Natural killer cell (primary cell): ENCODE data around the gene DIP2C. TPM values are rescaled to one million over a fixed set of nuclear protein-coding genes. Genes with fewer than 3 reads are reported as not detected.
"Not testable (repeated sequence)": the region's sequence is repeated elsewhere in the genome, so short reads cannot be mapped to it uniquely, and the experiment has no call there.

Experiments
- ATAC-seq, 3 donors: fragments of 150-1000 bp in 2 of 3; fragments of 200-7000 bp in 1 of 3; cut with Tn5 transposase; 1 replicate in 1 of 3; 2 replicates in 2 of 3; pipeline ENCODE4 v1.10.0; 2021; ENCODE audit warnings: mild to moderate bottlenecking in 2 of 3, moderate library complexity in 2 of 3
- DNase-seq, 2 donors: peaks; one replicate each; pipeline versions ENCODE4 v3.0.0 to v3.0.0-alpha.2; 2013 to 2021; ENCODE audit warnings: mixed read lengths in 1 of 2
- H3K27ac ChIP-seq: one replicate; pipeline ENCODE4 v1.5.1; 2013; ENCODE audit warnings: mild to moderate bottlenecking, low read length
- H3K27me3 ChIP-seq: one replicate; pipeline ENCODE4 v1.6.1; 2013; ENCODE audit warnings: low read length; ENCODE audit not compliant: control insufficient read depth, insufficient read depth
- H3K36me3 ChIP-seq: one replicate; pipeline ENCODE4 v1.6.1; 2013; ENCODE audit warnings: low read length; ENCODE audit not compliant: control insufficient read depth, insufficient read depth
- H3K4me1 ChIP-seq: one replicate; pipeline ENCODE4 v1.6.1; 2013; ENCODE audit warnings: low read length; ENCODE audit not compliant: control insufficient read depth, insufficient read depth
- H3K4me3 ChIP-seq: one replicate; pipeline ENCODE4 v1.5.1; 2013; ENCODE audit warnings: low read length
- H3K9me3 ChIP-seq: one replicate; pipeline ENCODE4 v1.6.1; 2013; ENCODE audit warnings: low read length; ENCODE audit not compliant: control insufficient read depth, insufficient read depth
- H3K27ac Mint-ChIP-seq, 2 donors: one replicate each; pipeline ENCODE4 v1.8.0; 2022; ENCODE audit warnings: mild to moderate bottlenecking in 2 of 2, mixed read lengths in 2 of 2, moderate library complexity in 1 of 2
- H3K27me3 Mint-ChIP-seq, 2 donors: one replicate each; pipeline ENCODE4 v1.8.0; 2022; ENCODE audit warnings: low read depth in 2 of 2, mixed read lengths in 2 of 2
- H3K36me3 Mint-ChIP-seq: one replicate; pipeline ENCODE4 v1.8.0; 2022; ENCODE audit warnings: mixed read lengths
- H3K4me1 Mint-ChIP-seq, 2 donors: one replicate each; pipeline ENCODE4 v1.8.0; 2022; ENCODE audit warnings: mixed read lengths in 2 of 2
- H3K4me3 Mint-ChIP-seq: one replicate; pipeline ENCODE4 v1.8.0; 2022; ENCODE audit warnings: mild to moderate bottlenecking, moderate library complexity, mixed read lengths
- H3K9me3 Mint-ChIP-seq, 2 donors: one replicate each; pipeline ENCODE4 v1.8.0; 2022; ENCODE audit warnings: mixed read lengths in 2 of 2
- WGBS: methylation state at CpG from one replicate; pipeline ENCODE4 v1.1.7; 2013; ENCODE audit warnings: missing lambda C conversion rate; ENCODE audit not compliant: insufficient coverage; 5-methylcytosine and 5-hydroxymethylcytosine counted together
- intact Hi-C: fragments of 100-400 bp; cut with micrococcal nuclease; formaldehyde crosslinking; loops from one replicate; pipeline ENCODE4 v1.14.2; 2022
- total RNA-seq, 4 donors: library from RNA; stranded (reverse); fragments of 120-200 nt in 1 of 4; gene quantifications; one replicate each; pipeline versions ENCODE4 v1.2.3 to v1.2.4, GENCODE V29; 2013 to 2022
- TF ChIP-seq, protein P1 (sequence below): fragments of 200-600 bp; IDR thresholded peaks from one replicate; pipeline ENCODE4 v1.8.0; 2022; ENCODE audit warnings: antibody characterized with exemption

The DIP2C gene
- total RNA-seq, 3 donors from 2014 or later (not counting 1 experiment from before 2014, with no cell fraction given) = 1.5 to 5.8 (median 3.8) TPM

DNA sequence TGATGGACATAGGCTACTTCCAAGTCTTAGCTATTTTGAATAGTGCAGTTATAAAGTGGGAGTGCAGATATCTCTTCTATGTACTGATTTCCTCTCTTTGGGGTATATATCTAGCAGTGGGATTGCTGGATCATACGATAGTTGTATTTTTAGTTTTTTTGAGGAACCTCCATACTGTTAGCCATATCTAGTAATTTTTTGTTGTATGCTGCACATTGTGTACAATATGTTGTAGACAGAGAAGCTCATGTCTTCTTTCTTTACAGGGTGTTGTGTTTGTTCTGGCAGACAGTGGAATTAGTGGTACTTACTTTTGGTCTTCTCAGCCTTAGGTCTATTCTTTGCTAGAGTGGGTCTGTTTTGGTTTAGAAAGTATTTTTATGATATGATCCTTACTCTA lies 13.7 kb upstream of the DIP2C start:
- no peak overlapping the region for H3K4me3 Mint-ChIP-seq
- WGBS = 100% methylated on average over 1 of the region's 1 CpG
- intact Hi-C loops = no loop called here

DNA sequence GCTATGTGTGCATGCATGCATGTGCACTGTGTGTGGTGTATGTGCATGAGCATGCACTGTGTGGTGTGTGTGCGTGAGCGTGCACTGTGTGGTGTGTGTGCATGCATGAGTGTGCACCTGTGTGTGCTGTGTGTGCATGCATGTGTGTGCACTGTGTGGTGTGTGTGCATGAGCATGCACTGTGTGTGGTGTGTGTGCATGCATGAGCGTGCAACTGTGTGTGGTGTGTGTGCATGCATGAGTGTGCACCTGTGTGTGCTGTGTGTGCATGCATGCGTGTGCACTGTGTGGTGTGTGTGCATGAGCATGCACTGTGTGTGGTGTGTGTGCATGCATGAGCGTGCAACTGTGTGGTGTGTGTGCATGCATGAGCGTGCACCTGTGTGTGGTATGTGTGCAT lies 10.7 kb upstream of the DIP2C start:
- H3K36me3 Mint-ChIP-seq, H3K4me1 ChIP-seq, intact Hi-C loops, H3K27ac ChIP-seq, H3K9me3 Mint-ChIP-seq, H3K9me3 ChIP-seq, H3K4me3 ChIP-seq, H3K27ac Mint-ChIP-seq, H3K36me3 ChIP-seq, H3K4me3 Mint-ChIP-seq, H3K27me3 ChIP-seq, DNase-seq, ATAC-seq, H3K4me1 Mint-ChIP-seq: not testable (repeated sequence)
- WGBS = 92% methylated on average over 6 of the region's 6 CpGs
- H3K27me3 Mint-ChIP-seq = peaks cover 23 to 42% of the 10 kb centered on the region in 2 donors

More for the DNA sequence above, 13.7 kb upstream of the DIP2C start:
- no peak overlapping the region for H3K4me3 ChIP-seq
- Mint-ChIP-seq H3K36me3 (no peaks in the 10 kb centered on the region), H3K27ac (no peak overlapping the region), H3K9me3 (no peaks in the 10 kb centered on the region), H3K4me1 (no peaks in the 10 kb centered on the region), H3K27me3 (peaks cover 31 to 46% of the 10 kb centered on the region in 2 donors)
- H3K27me3 ChIP-seq = no peaks in the 10 kb centered on the region
- TF ChIP-seq, protein P1, sequence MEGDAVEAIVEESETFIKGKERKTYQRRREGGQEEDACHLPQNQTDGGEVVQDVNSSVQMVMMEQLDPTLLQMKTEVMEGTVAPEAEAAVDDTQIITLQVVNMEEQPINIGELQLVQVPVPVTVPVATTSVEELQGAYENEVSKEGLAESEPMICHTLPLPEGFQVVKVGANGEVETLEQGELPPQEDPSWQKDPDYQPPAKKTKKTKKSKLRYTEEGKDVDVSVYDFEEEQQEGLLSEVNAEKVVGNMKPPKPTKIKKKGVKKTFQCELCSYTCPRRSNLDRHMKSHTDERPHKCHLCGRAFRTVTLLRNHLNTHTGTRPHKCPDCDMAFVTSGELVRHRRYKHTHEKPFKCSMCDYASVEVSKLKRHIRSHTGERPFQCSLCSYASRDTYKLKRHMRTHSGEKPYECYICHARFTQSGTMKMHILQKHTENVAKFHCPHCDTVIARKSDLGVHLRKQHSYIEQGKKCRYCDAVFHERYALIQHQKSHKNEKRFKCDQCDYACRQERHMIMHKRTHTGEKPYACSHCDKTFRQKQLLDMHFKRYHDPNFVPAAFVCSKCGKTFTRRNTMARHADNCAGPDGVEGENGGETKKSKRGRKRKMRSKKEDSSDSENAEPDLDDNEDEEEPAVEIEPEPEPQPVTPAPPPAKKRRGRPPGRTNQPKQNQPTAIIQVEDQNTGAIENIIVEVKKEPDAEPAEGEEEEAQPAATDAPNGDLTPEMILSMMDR = no peak
- H3K36me3 ChIP-seq = no peaks in the 10 kb centered on the region
- DNase-seq = no peak
- no peaks in the 10 kb centered on the region for H3K9me3 ChIP-seq
- no peaks in the 10 kb centered on the region for H3K4me1 ChIP-seq
- no peak for ATAC-seq
- no peak overlapping the region for H3K27ac ChIP-seq

GRCh38 chr10:697097-697875 lies 7.8 kb upstream of the DIP2C start:
- Histone ChIP-seq H3K27ac (no peak overlapping the region), H3K27me3 (no peaks in the 10 kb centered on the region), H3K4me1 (no peaks in the 10 kb centered on the region), H3K9me3 (no peaks in the 10 kb centered on the region), H3K4me3 (no peak overlapping the region), H3K36me3 (no peaks in the 10 kb centered on the region)
- Mint-ChIP-seq H3K9me3 (no peaks in the 10 kb centered on the region), H3K27ac (no peak overlapping the region), H3K36me3 (no peaks in the 10 kb centered on the region), H3K4me1 (no peaks in the 10 kb centered on the region), H3K27me3 (peaks cover 15 to 38% of the 10 kb centered on the region in 2 donors), H3K4me3 (no peak overlapping the region)
- DNase-seq = no peak
- TF ChIP-seq, protein P1 = no peak
- ATAC-seq = no peak
- WGBS = 63% methylated on average over 30 of the region's 30 CpGs
- intact Hi-C loops = no loop called here

GRCh38 chr10:695396-695795 lies 5.9 kb upstream of the DIP2C start:
- 94% methylated on average over 14 of the region's 14 CpGs for WGBS
- Mint-ChIP-seq H3K4me3 (no peak overlapping the region), H3K36me3 (no peaks in the 10 kb centered on the region), H3K27ac (no peak overlapping the region), H3K4me1 (peaks cover 0 to 5% of the 10 kb centered on the region in 2 donors), H3K9me3 (no peaks in the 10 kb centered on the region), H3K27me3 (peaks cover 22 to 42% of the 10 kb centered on the region in 2 donors)
- intact Hi-C loops = no loop called here
- ATAC-seq = no peak
- TF ChIP-seq, protein P1 = no peak
- Histone ChIP-seq H3K36me3 (no peaks in the 10 kb centered on the region), H3K9me3 (no peaks in the 10 kb centered on the region), H3K4me3 (no peak overlapping the region), H3K27me3 (peaks cover 2% of the 10 kb centered on the region), H3K4me1 (no peaks in the 10 kb centered on the region), H3K27ac (no peak overlapping the region)
- no peak for DNase-seq
